GM12878 (cell line): ENCODE data around the gene DAPK2.

ENCODE experiments used
- ATF3 ChIP-seq: IDR thresholded peaks from 2 replicates; pipeline ENCODE4 v1.6.1; 2011; ENCODE audit warnings: low read depth, mild to moderate bottlenecking, low read length, moderate library complexity, borderline replicate concordance; ENCODE audit errors: extremely low read depth
- BCL11A ChIP-seq: IDR thresholded peaks from 2 replicates; pipeline ENCODE4 v1.6.1; 2011; ENCODE audit warnings: low read depth, low read length
- CTCF ChIP-seq, 3 experiments: IDR thresholded peaks in 2 of 3; conservative IDR thresholded peaks in 1 of 3; 2 replicates each; pipeline ENCODE4 v1.5.1; 2011; ENCODE audit warnings: low read depth in 3 of 3, low read length in 3 of 3, mild to moderate bottlenecking in 3 of 3, control low read depth in 2 of 3, moderate library complexity in 2 of 3, inconsistent platforms in 1 of 3, mixed read lengths in 1 of 3; ENCODE audit not compliant: control insufficient read depth in 2 of 3, insufficient read depth in 1 of 3; ENCODE audit errors: extremely low read depth in 1 of 3
- ETV6 ChIP-seq, 2 experiments: fragments of 450-650 bp in 1 of 2; IDR thresholded peaks in 1 of 2; conservative IDR thresholded peaks in 1 of 2; 2 replicates each; pipeline ENCODE4 v1.6.1; 2014; ENCODE audit warnings: antibody characterized with exemption in 1 of 2, borderline replicate concordance in 1 of 2, low read depth in 1 of 2, mild to moderate bottlenecking in 1 of 2, moderate library complexity in 1 of 2
- PBX3 ChIP-seq: IDR thresholded peaks from 2 replicates; pipeline ENCODE4 v1.6.1; 2011; ENCODE audit warnings: mild to moderate bottlenecking, low read depth, low read length, moderate library complexity; ENCODE audit not compliant: insufficient replicate concordance
- POLR2A ChIP-seq: IDR thresholded peaks from 2 replicates; pipeline ENCODE4 v1.6.1; 2011; ENCODE audit warnings: low read depth, mild to moderate bottlenecking, low read length
- POLR2AphosphoS5 ChIP-seq: IDR thresholded peaks from 2 replicates; pipeline ENCODE4 v1.6.1; 2011; ENCODE audit warnings: mild to moderate bottlenecking, low read length, inconsistent platforms
- REST ChIP-seq: IDR thresholded peaks from 2 replicates; pipeline ENCODE4 v1.6.1; 2012; ENCODE audit warnings: mild to moderate bottlenecking, low read depth, low read length
- SKIL ChIP-seq: fragments of 450-650 bp; IDR thresholded peaks from 2 replicates; pipeline ENCODE4 v1.6.1; 2017; ENCODE audit warnings: mild to moderate bottlenecking, low read depth, inconsistent platforms; ENCODE audit not compliant: poor library complexity, severe bottlenecking
- TCF7 ChIP-seq: IDR thresholded peaks from 2 replicates; pipeline ENCODE4 v1.6.1; 2014; ENCODE audit warnings: antibody characterized with exemption, borderline replicate concordance
- USF1 ChIP-seq: IDR thresholded peaks from 2 replicates; pipeline ENCODE4 v1.6.1; 2011; ENCODE audit warnings: borderline replicate concordance, low read depth, mild to moderate bottlenecking, moderate library complexity, mixed read lengths, low read length; ENCODE audit not compliant: insufficient read depth; ENCODE audit errors: extremely low read length

GRCh38 chr15:63986185-63986680 lies 60.1 kb downstream of the DAPK2 start:
- TF ChIP-seq USF1 (no peak), PBX3 (no peak), TCF7 (no peak), CTCF (IDR thresholded peaks at IDR 0.05 in 2 of 3, conservative IDR thresholded peaks at IDR 0.05 in 1 of 3; ENCODE audit: control insufficient read depth in 2 of 3, extremely low read depth in 1 of 3, insufficient read depth in 1 of 3, low read depth in 3 of 3, low read length in 3 of 3) (no peak), POLR2A (no peak), ETV6 (conservative IDR thresholded peaks at IDR 0.05 in 1 of 2, IDR thresholded peaks at IDR 0.05 in 1 of 2; ENCODE audit: borderline replicate concordance in 1 of 2, low read depth in 1 of 2) (no peak), REST (no peak), SKIL (no peak), POLR2AphosphoS5 (no peak), BCL11A (no peak), ATF3 (no peak)
